HepG2 (cell line): Measurements from ENCODE around the gene C20orf204. TPM values are rescaled to one million over a fixed set of nuclear protein-coding genes. Genes with fewer than 3 reads are reported as not detected.

Source experiments
- ARHGAP35 ChIP-seq: sonication (generic); formaldehyde crosslinking; IDR thresholded peaks from 2 replicates; pipeline ENCODE4 v1.9.0; 2022; ENCODE audit warnings: mild to moderate bottlenecking, inconsistent platforms, moderate library complexity, missing genetic modification reagents, borderline replicate concordance
- ATF2 ChIP-seq: sonication (generic); formaldehyde crosslinking; IDR thresholded peaks from 2 replicates; pipeline ENCODE4 v1.4.0; 2020; ENCODE audit warnings: missing genetic modification reagents
- ATF4 ChIP-seq, 2 experiments: fragments of 450-650 bp in 1 of 2; sonication (generic) in 1 of 2; formaldehyde crosslinking; IDR thresholded peaks; 2 replicates each; pipeline versions ENCODE4 v1.5.0 to v1.8.0; 2020 to 2022; ENCODE audit warnings: mild to moderate bottlenecking in 1 of 2, missing genetic modification reagents in 1 of 2
- ELF4 ChIP-seq: sonication (generic); formaldehyde crosslinking; IDR thresholded peaks from 2 replicates; pipeline ENCODE4 v1.5.0; 2020; ENCODE audit warnings: missing genetic modification reagents, mild to moderate bottlenecking, moderate library complexity, borderline replicate concordance
- ISX ChIP-seq: sonication (generic); formaldehyde crosslinking; conservative IDR thresholded peaks from 2 replicates; pipeline ENCODE4 v1.5.0; 2020; ENCODE audit warnings: missing genetic modification reagents
- MIER3 ChIP-seq: IDR thresholded peaks from 2 replicates; pipeline ENCODE4 v1.6.1; 2016; ENCODE audit warnings: missing compliant biosample characterization, borderline replicate concordance
- MIXL1 ChIP-seq: IDR thresholded peaks from 2 replicates; pipeline ENCODE4 v1.6.1; 2016
- MXI1 ChIP-seq: IDR thresholded peaks from 3 replicates; pipeline ENCODE4 v1.6.1; 2012; ENCODE audit warnings: low read depth, low read length, inconsistent platforms, borderline replicate concordance
- NFYC ChIP-seq: IDR thresholded peaks from 2 replicates; pipeline ENCODE4 v1.6.1; 2016; ENCODE audit warnings: missing genetic modification reagents, missing compliant biosample characterization
- NR3C1 ChIP-seq: sonication (generic); formaldehyde crosslinking; IDR thresholded peaks from 2 replicates; pipeline ENCODE4 v1.4.0; 2020; ENCODE audit warnings: missing genetic modification reagents
- PPARG ChIP-seq: conservative IDR thresholded peaks from 2 replicates; pipeline ENCODE4 v1.6.1; 2016; ENCODE audit warnings: missing biosample characterization, missing genetic modification reagents
- PTBP1 ChIP-seq: fragments of 200-400 bp; formaldehyde crosslinking; IDR thresholded peaks from 2 replicates; pipeline ENCODE4 v1.6.1; 2018; ENCODE audit warnings: low read length, low read depth; ENCODE audit not compliant: poor library complexity, severe bottlenecking
- RAD51 ChIP-seq: fragments of 450-650 bp; IDR thresholded peaks from 2 replicates; pipeline ENCODE4 v1.6.1; 2016; ENCODE audit warnings: borderline replicate concordance
- RFXANK ChIP-seq: IDR thresholded peaks from 2 replicates; pipeline ENCODE4 v1.6.1; 2016
- TMF1 ChIP-seq: sonication (generic); formaldehyde crosslinking; IDR thresholded peaks from 2 replicates; pipeline ENCODE4 v1.8.1; 2022; ENCODE audit warnings: low read depth, missing genetic modification reagents
- ZBTB42 ChIP-seq: sonication (generic); formaldehyde crosslinking; IDR thresholded peaks from 2 replicates; pipeline ENCODE4 v1.5.0; 2020; ENCODE audit warnings: mild to moderate bottlenecking, missing genetic modification reagents
- ZNF264 ChIP-seq: sonication (generic); formaldehyde crosslinking; IDR thresholded peaks from 2 replicates; pipeline ENCODE4 v1.4.0; 2020; ENCODE audit warnings: missing genetic modification reagents
- ZNF451 ChIP-seq: sonication (generic); formaldehyde crosslinking; IDR thresholded peaks from 2 replicates; pipeline ENCODE4 v1.5.0; 2020; ENCODE audit warnings: mild to moderate bottlenecking, missing genetic modification reagents
- ZNF687 ChIP-seq: sonication (generic); formaldehyde crosslinking; IDR thresholded peaks from 2 replicates; pipeline ENCODE4 v1.5.1; 2020; ENCODE audit warnings: mild to moderate bottlenecking, missing genetic modification reagents, moderate library complexity
- ZNF761 ChIP-seq: sonication (generic); formaldehyde crosslinking; conservative IDR thresholded peaks from 2 replicates; pipeline ENCODE4 v1.4.0; 2020; ENCODE audit warnings: mild to moderate bottlenecking, missing genetic modification reagents
- ZNF784 ChIP-seq: sonication (generic); formaldehyde crosslinking; IDR thresholded peaks from 2 replicates; pipeline ENCODE4 v1.5.1; 2020; ENCODE audit warnings: missing genetic modification reagents, mild to moderate bottlenecking, borderline replicate concordance
- ZSCAN9 ChIP-seq: IDR thresholded peaks from 2 replicates; pipeline ENCODE4 v1.6.1; 2016; ENCODE audit warnings: borderline replicate concordance
- polyA plus RNA-seq, 8 experiments: library from polyadenylated mRNA; depleted of rRNA in 3 of 8; stranded (reverse) in 7 of 8; unstranded in 1 of 8; fragments of >200 nt; fragmentation: Illumina TruSeq in 4 of 8; extraction: Trizol in 4 of 8; gene quantifications; 2 replicates each; pipeline versions ENCODE4 v1.2.1 to v1.2.3, GENCODE V29; 2011 to 2016; ENCODE audit warnings: low read depth in 4 of 8, missing spikeins in 1 of 8, mixed read lengths in 1 of 8; ENCODE audit not compliant: insufficient read depth in 1 of 8
- total RNA-seq, 5 experiments: library from RNA; depleted of rRNA; stranded (reverse); fragments of >200 nt; fragmentation: Illumina TruSeq; extraction: Trizol; gene quantifications; 2 replicates each; pipeline ENCODE4 v1.2.3, GENCODE V29; 2016; ENCODE audit warnings: low read depth in 1 of 5

The C20orf204 gene
- total and polyA plus RNA-seq, 2 of the 13 experiments (the other 11 are each of a cell fraction or from before 2014, with no cell fraction given), result 22.1 to 80.0 TPM

- no peak for TF ChIP-seq ATF2
- TF ChIP-seq RFXANK (CRISPR knock-in tag), result peak; percentile 12; the same call in 1 of the 2 replicates
- TF ChIP-seq PPARG (CRISPR knock-in tag), result peak; percentile 51; the same call in 1 of the 2 replicates
- TF ChIP-seq ZSCAN9 (CRISPR knock-in tag), result no peak; the same call in 1 of the 2 replicates
- TF ChIP-seq ELF4 (CRISPR knock-in tag), result no peak
- no peak; the same call in 1 of the 2 replicates for TF ChIP-seq ZNF264 (CRISPR knock-in tag)
- TF ChIP-seq ZNF761, result peak; percentile 95
- TF ChIP-seq TMF1 (CRISPR knock-in tag), result no peak
- no peak for TF ChIP-seq RAD51
- no peak; the same call in 1 of the 2 replicates for TF ChIP-seq ARHGAP35 (CRISPR knock-in tag)
- TF ChIP-seq ZNF687 (CRISPR knock-in tag), result peak; percentile 96
- TF ChIP-seq MXI1, result 0 out of 3 replicates have a peak, but pooled peaks have one; percentile 49
- TF ChIP-seq MIER3 (CRISPR knock-in tag), result 0 out of 2 replicates have a peak, but pooled peaks have one; percentile 19
- TF ChIP-seq NFYC (CRISPR knock-in tag), result no peak
- TF ChIP-seq ISX (CRISPR knock-in tag), result no peak
- TF ChIP-seq MIXL1, result 0 out of 2 replicates have a peak, but pooled peaks have one; percentile 17
- no peak for TF ChIP-seq NR3C1 (CRISPR knock-in tag)
- peak; percentile 82 for TF ChIP-seq PTBP1
- TF ChIP-seq ZNF451 (CRISPR knock-in tag), result peak; percentile 19; the same call in 1 of the 2 replicates
- TF ChIP-seq ATF4 (CRISPR knock-in tag; IDR thresholded peaks at IDR 0.05), result peak in 1 of 2 experiments; percentile 86; a peak in 2 of 4 replicates
- peak; percentile 72; the same call in 1 of the 2 replicates for TF ChIP-seq ZBTB42 (CRISPR knock-in tag)
- peak; percentile 66 for TF ChIP-seq ZNF784
These were observed at the start of gene C20orf204 (continued) for GRCh38 chr20:64035933-64036345.
